PFSK-1 (cell line): ENCODE data around the gene CALML5.

ENCODE experiments used
- FOXP2 ChIP-seq: optimal IDR thresholded peaks from 2 replicates; pipeline ENCODE3; 2011; ENCODE audit warnings: borderline replicate concordance, control low read depth, inconsistent platforms; ENCODE audit not compliant: insufficient read depth; ENCODE audit errors: extremely low read length, extremely low read depth
- POLR2AphosphoS5 ChIP-seq: IDR thresholded peaks from 2 replicates; pipeline ENCODE4 v1.6.1; 2012; ENCODE audit warnings: low read depth, mild to moderate bottlenecking, control low read depth, low read length, moderate library complexity
- REST ChIP-seq, 2 experiments: IDR thresholded peaks; 2 replicates each; pipeline versions ENCODE4 v1.6.1 to v1.8.0; 2011 to 2012; ENCODE audit warnings: low read depth in 2 of 2, low read length in 2 of 2, control low read depth in 1 of 2, inconsistent platforms in 1 of 2, mild to moderate bottlenecking in 1 of 2, moderate library complexity in 1 of 2; ENCODE audit not compliant: insufficient read depth in 1 of 2
- SIN3A ChIP-seq: IDR thresholded peaks from 2 replicates; pipeline ENCODE4 v1.6.1; 2012; ENCODE audit warnings: mild to moderate bottlenecking, low read length, moderate library complexity, borderline replicate concordance; ENCODE audit not compliant: insufficient read depth
- TAF1 ChIP-seq: IDR thresholded peaks from 2 replicates; pipeline ENCODE4 v1.6.1; 2012; ENCODE audit warnings: low read length, control low read depth, borderline replicate concordance; ENCODE audit not compliant: insufficient read depth

GRCh38 chr10:5545778-5546710 lies 46.7 kb upstream of the CALML5 start:
- TF ChIP-seq POLR2AphosphoS5 (no peak), REST (IDR thresholded peaks at IDR 0.05; ENCODE audit: insufficient read depth in 1 of 2, low read depth in 2 of 2, low read length in 2 of 2) (no peak), TAF1 (no peak), SIN3A (no peak), FOXP2 (peak; percentile 86)
